SK-N-DZ (cell line): ENCODE data around the gene PEAR1.

Experiments used
- DNase-seq: peaks from one replicate; pipeline ENCODE4 v3.0.0-alpha.2; 2015; ENCODE audit warnings: low spot score

PEAR1 gene

DNA sequence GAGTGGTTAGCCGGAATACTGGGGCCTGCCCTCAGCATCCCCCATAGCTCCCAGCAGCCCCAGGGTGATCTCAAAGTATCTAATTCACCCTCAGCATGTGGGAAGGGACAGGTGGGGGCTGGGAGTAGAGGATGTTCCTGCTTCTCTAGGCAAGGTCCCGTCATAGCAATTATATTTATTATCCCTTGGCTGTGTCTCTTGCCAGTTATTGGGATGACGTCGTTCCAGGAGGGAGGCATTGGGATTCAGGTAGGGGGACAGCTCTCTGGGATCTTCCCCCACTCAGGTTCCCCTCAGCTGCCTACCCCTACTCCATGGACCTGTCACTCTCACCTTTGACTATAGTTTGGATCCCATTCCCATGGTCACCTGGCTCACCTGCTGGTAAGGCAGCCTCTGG lies 11.9 kb upstream of the PEAR1 start:
- DNase-seq, result no peak

DNA sequence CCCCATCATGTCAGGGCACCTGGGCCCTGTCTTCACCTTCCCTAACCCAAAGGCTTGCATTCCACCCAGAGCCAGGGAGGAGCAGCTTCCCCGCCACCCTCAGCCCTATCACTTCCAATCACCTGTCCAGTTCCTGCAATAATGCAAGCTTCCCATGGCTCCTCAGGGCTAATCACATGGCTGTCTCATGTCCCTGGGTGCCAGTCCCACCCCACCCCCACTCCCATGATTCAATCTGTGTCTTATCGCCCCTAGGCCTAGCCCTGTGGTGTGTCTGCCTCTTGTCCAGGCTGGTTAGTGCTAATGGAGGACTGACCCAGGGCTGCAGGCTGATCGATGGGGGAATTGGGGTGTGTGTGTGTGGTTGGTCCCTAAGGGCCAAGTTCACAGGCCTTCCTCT lies 11.0 kb upstream of the PEAR1 start:
- DNase-seq, result peak; percentile 90

DNA sequence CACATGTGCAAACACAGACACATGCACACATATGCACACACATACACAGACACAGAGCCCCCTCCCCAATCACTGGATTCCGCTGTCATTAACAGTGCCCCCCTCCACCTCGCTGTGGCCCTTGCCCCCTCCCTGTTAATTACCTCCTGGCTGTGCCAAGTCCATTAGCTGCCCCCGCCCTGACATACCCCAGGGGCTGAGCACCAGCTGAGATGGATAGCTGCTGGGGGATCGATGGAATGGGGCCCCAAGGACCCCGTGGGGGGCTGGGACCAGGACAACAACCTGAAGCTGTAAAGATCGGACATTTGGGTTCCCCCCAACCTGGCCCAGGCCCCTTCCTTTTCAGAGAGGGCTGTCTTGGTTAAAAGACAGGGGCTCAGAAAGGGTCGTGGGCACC lies 9.6 kb upstream of the PEAR1 start:
- DNase-seq, result no peak

DNA sequence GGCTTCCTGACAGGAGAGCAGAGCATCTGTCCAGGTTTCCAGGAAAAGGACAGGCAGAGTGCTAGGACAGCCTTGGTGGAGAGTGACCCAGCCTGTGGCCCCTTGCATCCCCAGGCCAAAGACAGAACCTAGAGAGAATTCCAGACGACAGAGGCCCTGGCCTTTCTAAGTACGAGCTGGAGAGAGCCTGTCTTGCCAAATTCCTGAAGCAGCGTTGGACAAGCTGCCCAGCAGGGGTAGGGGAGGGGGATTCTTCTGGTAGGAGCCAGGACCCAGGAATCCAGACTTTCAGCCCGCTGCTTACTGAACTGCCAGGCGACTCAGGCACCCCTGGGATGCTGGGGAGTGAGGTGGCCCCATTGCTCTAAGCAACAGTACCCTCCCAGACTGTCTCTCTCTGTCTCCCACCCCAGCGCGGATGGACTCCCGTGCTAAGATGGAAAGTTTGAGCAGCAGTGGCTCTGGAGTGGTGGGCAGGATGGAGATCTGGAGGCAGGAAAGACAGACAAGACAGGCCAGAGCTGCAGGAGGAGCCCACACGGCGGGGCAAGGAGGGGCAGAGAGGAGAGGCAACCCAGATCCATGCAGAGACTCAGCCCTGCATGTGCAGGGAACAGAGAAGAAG lies 8.8 kb upstream of the PEAR1 start:
- DNase-seq, result peak; percentile 47

DNA sequence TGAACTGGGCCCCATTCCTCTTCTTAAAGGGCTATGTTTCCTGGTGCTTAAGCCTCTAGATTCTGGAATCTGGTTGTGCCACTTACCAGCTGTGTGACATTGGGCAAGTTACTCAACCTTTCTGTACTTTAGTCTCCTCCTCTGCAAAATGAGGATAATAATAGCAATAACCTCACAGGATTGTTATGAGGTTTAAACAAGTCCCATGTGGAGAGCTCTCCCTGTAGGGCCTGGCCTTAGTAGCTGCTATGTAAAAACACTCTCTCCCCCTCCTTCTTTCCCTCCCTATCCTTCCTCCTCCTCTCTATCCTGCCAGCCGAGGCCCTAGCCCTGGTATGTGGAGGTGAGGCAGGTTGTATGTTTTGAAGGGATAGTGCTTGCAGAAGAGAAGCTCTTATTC lies 8.2 kb upstream of the PEAR1 start:
- DNase-seq, result no peak

DNA sequence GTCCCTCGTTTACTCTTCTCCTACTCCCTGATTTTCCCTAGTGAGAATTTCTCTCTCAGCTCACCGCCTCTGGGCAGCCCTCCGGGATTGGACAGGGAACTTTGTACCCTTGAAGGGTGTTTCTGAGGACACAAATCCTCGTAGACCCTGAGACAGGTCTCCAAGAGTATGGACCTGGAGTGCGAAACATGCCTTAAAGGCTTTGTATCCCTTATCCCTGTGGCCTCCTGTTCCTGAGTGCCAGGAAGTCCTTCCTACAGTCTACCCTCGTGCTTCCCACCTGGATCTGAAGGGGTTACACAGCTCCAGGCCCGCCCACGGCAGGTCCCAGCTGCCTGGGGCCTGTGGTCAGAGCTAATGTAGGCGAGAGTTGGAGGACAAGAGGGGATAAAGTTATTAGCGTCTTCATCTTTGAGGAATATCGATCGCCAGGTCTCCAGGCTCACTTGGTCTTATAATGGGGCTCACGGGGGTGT lies 7.6 kb upstream of the PEAR1 start:
- DNase-seq, result peak; percentile 42

DNA sequence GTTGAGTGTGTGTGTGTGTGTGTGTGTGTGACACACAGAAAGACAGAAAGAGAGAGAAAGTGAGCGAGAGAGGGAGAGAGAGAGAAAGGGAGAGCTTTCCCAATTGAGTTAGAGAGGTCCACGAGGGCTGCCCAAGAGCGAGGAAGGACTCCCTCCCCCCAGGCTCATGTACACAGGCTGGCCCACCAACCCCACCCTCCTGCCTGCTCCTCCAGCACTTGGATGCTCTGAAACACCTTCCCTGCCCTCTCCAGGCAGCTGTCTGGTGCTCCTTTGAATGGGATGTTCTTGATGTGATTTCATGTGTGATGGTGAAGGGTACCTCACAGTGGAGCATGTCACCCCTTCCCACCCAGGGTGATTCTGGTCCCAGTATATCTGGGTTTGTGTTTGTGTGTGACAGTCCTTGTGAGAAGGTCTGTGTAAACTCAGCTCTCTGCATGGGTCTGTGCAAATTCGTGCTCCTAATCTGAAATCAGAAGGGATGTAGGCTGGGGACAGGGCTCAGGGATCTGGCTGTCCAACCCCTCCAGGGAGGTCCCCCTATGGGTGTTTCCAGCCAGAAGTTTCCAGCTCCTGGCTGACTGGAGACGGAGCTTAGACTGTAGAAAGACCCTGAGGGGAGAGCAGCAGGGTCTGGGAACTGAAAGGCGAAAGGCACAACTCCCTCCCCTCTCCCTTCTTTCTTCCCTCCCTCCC lies 6.8 kb upstream of the PEAR1 start:
- DNase-seq, result peak; percentile 65

DNA sequence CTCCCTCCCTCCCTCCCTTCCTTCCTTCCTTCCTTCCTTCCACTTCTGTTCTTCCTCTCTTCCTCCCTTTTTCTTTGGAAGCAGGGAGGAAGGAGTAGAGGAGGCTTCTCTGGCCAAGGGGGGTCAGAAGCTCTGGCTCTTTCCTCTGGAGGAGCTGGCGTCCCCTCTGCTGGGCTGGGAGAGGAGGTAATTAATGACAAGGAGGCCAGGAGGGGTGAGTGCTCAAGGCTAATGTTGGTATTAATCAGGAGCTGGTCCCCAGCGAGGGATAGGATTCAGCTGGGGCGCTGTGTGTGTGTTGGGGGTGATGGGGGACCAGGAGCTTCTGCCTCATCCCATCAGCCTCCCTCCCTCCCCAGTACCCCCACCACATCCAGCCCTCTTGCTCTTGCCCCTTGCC lies 6.2 kb upstream of the PEAR1 start:
- DNase-seq, result no peak

DNA sequence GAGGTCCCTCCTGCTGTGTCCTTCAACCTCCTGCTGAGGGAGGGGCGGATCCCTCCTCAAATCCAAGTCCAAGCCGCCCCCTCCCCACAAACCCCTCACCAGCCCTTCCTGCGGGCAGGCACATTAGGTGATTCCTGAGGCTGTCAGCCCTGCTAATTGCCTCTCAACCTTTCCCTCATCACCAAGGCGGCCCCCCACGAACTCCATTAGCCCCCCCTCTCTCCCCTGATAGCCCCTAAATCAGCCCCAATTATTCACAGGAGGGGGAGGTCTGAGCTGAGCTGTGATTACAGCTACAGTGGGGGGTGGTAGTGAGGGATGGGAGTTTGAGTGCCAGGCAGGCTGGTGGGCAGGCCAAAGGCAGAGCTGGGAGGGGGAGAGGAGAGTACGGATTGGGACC lies 5.8 kb upstream of the PEAR1 start:
- DNase-seq, result no peak

DNA sequence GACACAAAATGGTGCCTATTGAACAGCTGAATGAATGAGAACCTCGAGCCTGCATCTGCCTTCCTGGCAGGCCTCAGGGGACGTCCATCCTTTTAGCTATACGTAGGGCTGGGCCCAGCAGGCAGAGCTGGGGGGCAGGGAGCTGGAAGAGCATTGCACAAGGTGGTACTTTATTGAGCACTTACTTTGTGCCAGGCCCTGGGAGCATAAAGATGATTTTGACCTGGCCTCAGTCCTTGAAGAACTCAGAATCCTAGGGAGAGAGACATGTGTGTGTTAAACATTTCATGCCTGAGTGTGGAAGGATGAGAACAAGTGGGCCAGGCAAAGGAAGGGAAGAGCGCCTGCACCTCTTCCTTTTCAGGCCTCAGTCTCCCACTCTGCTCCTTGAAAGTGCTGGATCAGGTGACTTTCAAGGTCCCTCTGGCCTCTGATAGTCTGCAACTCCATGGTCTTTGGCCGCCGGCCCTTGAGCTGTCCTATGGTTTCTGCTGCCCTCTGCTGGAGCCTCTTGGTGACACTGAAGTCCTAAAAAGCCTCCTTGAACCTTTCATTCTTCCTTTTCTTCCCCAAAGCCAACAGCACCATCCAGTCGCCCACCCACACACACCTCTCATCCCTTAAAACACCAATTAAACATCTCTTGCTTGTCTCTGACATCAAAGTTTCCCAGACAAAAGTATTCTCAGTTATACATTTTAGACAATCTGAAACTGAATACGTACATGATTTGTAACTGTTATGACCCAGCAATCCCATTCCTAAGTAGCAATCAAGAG lies 3.5 kb upstream of the PEAR1 start:
- DNase-seq, result peak; percentile 89

DNA sequence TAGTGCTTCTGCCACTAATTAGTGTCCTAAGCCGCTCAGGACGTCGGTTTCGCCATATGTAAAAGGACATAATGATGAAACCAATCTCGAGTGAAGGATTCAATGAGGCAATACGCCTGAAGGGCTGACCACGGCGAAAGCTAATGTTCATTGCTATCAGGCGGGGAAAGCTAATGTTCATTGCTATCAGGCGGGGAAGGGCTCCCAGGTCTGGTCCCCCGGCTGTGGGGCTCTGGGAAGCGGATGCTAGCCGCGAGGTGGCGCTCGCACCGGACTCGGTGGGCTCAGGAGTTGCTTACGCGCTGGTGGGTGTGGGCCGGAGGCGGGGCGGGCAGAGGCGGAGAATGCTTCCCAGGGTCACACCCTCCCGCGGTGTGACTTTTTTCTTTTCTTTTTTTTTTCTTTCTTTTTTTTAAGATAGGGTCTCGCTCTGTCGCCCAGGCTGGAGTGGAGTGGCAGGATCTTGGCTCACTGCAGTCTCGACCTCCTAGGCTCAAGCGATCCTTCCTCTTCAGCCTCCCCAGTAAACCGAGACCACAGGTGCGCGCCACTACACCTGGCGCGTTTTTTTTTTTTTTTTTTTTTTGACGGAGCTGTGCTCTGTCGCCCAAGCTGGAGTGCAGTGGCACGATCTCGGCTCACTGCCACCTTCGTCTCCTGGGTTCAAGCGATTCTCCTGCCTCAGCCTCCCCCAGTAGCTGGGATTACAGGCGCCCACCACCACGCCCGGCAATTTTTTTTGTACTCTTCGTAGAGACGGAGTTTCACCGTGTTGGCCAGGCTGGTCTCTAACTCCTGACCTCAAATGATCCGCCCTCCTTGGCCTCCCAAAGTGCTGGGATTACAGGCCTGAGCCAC lies 1.1 kb upstream of the PEAR1 start:
- DNase-seq, result peak; percentile 88

DNA sequence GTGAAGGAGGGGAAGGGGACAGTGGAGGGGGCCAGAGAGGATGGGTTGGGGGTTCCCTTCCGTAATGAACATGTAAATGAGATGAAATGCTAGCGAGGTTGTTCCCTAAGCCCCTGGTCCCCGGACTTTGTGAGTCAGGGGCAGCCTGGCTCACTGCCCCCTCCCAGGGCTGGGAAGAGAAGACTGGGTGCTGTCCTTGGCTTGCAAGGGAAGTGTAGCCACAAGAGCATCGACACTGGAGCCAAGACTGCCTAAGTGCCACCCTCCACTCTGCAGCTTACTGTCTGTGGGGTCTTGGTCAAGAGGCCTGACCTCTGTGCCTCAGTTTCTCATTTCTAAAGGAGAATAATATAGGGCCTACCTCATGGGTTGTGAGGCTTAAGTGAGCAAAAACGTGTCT lies 483 bp downstream of the PEAR1 start:
- no peak for DNase-seq

DNA sequence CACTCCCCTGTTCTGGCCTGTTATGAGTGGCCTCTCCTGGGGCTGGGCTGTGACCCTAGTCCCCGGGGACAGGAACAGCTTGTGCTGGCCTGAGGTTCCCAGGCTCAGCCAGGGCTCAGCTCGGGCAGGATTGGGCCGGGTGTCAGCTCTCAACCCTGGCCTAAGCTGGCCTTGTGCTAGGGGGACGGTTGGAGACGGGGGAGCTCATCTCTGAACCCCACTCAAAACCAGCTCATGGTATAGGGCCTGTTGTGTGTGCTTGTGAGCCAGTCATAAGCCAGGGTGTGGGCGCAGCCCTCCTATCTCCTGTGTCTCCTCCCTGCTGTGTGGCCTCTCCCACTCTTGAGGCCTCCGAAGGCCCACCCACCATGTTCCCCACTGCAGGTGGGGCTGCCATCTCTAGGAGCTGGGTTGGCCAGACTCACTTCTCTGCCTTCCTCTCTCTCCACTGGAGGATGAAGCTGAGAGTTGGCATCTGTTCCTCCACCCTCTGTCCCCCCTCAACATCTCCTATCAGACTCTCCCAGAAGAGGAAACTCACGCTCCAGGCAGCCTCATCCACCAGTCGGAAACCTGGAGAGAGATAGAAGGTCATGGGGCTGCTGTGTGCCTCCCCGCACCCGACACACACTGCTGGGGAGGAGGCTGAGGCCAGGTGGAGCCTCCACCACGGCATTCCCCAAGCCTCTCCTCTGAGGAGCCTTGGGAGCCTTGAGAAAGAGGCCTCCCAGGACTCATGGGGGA lies 1.4 kb downstream of the PEAR1 start:
- peak; percentile 50 for DNase-seq

DNA sequence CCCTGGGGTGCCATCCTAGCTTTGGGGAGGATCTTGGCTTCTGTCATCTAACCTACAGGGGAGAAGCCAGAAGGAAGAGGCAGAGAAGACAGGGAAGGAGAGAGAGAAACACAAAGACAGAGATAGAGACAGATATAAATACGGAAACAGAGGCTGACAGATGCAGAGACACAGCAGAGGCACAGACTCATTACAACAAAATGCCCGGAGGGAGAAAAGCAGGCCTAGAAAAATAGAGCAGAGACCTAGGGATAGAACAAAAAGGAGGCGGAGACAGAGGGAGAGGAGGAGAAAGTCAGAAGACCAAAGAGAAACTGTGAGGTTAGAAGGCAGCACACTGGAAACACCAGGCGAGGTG lies 1.9 kb downstream of the PEAR1 start:
- no peak for DNase-seq

DNA sequence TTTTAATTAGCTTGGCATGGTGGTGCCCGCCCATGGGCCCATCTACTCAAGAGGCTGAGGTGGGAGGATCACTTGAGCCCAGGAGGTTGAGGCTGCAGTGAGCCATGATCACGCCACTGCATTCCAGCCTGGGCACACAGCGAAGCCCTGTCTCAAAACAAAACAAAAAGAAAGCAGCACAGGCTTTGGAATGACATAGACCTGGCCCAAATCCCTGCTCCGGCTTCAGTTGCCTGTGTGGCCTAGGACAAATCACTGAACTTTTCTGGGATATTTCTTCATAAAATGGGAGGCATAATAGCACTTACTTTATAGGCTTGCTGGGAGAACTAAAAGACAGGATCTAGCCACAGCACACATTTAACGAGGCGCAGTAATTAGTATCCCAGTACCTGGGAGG lies 2.4 kb downstream of the PEAR1 start:
- DNase-seq, result no peak

DNA sequence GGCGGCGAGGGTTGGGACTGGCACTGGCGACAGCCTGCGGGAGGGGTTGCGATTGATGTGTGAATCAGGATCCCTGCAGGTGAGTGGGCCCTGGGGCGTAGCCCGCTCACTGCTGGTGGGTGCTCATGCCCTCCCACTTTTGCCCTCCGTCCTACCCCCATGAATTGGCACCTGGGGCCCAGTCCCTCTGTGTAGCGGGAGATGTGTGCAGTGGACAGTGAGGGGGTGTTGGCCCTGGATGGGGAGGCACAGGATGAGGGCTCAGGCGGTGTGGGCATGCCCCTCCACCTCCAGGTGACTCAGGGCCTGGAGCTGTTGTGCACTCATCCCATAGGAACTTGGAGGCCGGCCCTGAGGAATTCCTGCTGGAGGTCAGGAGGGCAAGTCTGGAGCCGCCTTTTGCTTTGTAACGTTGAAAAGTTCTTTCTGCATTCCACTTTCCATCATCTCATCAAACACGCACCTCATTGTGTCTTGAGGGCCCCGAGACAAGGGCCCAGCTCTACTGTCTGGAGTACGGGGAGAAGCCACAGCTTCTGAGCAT lies 3.0 kb downstream of the PEAR1 start:
- DNase-seq, result no peak

DNA sequence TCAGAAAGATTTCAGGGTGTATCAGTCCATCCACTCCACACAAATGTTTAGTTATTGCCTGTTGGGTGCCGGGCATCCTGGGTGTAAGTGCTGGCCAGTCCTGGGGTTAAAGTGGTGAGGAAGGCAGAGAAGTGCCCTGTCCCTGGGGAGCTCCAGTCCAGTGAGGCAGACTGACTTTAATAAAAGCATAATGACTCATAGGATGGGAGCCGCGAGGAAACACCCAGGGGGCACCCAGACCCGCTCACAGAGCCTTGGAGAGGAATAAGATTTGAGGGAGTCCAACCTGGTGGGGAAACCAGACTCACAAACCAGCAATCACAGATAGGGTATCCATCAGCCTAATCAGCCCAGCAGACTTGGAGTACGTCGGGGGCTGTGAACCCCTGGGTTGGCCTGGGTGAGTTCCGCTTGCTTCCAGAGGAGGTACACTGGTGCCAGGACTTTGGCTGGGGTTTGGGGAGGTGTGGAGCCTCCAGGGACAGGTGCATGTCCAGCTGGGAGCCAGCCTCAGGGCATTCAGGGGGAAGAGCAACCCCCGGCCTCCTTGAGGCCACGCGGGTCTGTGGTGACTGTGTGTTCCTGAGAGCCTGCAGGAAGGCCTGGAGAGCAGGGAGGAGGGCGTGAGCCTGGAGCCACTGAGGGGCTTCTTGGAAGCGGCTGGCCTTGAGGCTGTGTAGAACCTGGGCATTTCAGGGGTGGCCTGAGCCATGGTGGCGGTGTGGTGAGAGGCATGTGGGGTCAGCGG lies 3.7 kb downstream of the PEAR1 start:
- no peak for DNase-seq

DNA sequence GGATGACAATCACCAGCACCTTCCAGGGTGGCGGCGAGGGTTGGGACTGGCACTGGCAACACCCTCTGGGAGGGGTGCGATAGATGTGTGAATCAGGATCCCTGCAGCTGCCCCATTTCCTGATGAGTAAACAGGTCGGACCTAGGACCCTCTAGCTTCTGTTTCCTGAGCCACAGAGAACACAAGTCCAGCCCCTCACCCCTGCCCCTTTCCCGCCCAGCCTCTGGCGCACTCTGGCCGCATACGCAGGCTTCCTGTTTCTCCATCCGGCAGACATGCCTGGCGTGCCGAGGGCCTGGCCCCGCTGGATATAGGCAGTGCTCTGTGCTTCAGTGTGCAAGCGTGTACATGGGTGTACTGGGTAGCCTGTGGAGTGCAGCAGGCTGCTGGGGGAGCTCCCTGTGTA lies 4.6 kb downstream of the PEAR1 start:
- no peak for DNase-seq

DNA sequence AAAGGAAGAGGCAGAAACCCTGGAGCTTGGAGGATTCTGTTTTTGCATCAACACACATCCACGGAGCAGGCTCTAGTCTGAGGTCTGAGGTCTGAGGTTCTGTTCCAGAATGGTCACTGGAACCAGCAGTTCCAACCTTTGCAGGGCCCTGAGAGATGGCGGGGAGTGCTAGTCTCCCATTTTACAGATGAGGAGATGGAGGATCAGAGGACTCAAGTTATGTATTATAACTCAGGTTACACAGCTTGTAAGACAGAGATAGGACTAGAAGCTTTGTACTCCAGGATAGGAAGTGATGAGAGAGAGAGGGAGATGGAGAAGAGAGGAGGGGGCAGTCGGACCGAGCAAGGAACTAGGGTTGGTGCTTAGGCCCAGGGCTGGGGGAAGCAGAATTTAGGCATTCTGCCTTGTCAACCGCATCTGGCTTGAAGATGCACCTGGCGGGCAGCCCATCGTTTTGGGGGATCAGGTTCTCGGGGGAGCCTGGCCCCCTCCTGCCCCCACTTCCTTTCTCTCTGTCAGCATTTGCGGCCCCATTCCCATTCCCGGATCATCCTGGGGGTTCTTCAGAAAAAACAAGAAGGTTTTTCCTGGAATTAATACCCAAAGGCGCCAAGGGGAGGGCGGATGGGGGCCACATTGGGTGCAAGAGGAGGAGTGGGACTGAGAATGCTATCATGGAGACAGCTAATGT lies 5.6 kb downstream of the PEAR1 start:
- DNase-seq, result no peak
